H9 (cell line): Measurements from ENCODE around the gene CDH5. TPM values are rescaled to one million over a fixed set of nuclear protein-coding genes. Genes with fewer than 3 reads are reported as not detected.

ENCODE experiments used
- DNase-seq: peaks from one replicate; pipeline ENCODE4 v3.0.0-alpha.2; 2017
- H2AFZ ChIP-seq: one replicate; pipeline ENCODE4 v1.6.1; 2013; ENCODE audit warnings: mild to moderate bottlenecking, low read length, control low read depth, moderate library complexity
- H2AK5ac ChIP-seq: 2 replicates; pipeline ENCODE4 v1.6.1; 2013; ENCODE audit warnings: low read length, control low read depth, mixed read lengths; ENCODE audit not compliant: insufficient read length
- H2BK120ac ChIP-seq: one replicate; pipeline ENCODE4 v1.6.1; 2013; ENCODE audit warnings: low read depth, mild to moderate bottlenecking, low read length, control low read depth, inconsistent platforms; ENCODE audit not compliant: poor library complexity, severe bottlenecking
- H2BK12ac ChIP-seq: 2 replicates; pipeline ENCODE4 v1.6.1; 2013; ENCODE audit warnings: low read length, control low read depth, mixed read lengths, low read depth; ENCODE audit not compliant: insufficient read length
- H2BK15ac ChIP-seq: 2 replicates; pipeline ENCODE4 v1.6.1; 2013; ENCODE audit warnings: low read depth, low read length, control low read depth
- H2BK20ac ChIP-seq: one replicate; pipeline ENCODE4 v1.6.1; 2013; ENCODE audit warnings: low read depth, mild to moderate bottlenecking, low read length, control low read depth, inconsistent platforms; ENCODE audit not compliant: poor library complexity, severe bottlenecking
- H2BK5ac ChIP-seq: 2 replicates; pipeline ENCODE4 v1.6.1; 2013; ENCODE audit warnings: low read length, control low read depth, mixed read lengths; ENCODE audit not compliant: insufficient read length
- H3K14ac ChIP-seq: 2 replicates; pipeline ENCODE4 v1.6.1; 2013; ENCODE audit warnings: low read length, control low read depth; ENCODE audit not compliant: insufficient read depth
- H3K18ac ChIP-seq: 2 replicates; pipeline ENCODE4 v1.6.1; 2013; ENCODE audit warnings: low read depth, mild to moderate bottlenecking, mixed read lengths, low read length, control low read depth; ENCODE audit not compliant: insufficient read length
- H3K23ac ChIP-seq: 2 replicates; pipeline ENCODE4 v1.6.1; 2013; ENCODE audit warnings: low read length, control low read depth, mixed read lengths, low read depth; ENCODE audit not compliant: insufficient read length
- H3K23me2 ChIP-seq: 2 replicates; pipeline ENCODE4 v1.6.1; 2013; ENCODE audit warnings: low read depth, mild to moderate bottlenecking, mixed read lengths, low read length, control low read depth; ENCODE audit not compliant: insufficient read length, poor library complexity, severe bottlenecking
- H3K27ac ChIP-seq: 2 replicates; pipeline ENCODE4 v1.5.1; 2013; ENCODE audit warnings: low read length, control low read depth, mixed read lengths, low read depth; ENCODE audit not compliant: insufficient read length
- H3K27me3 ChIP-seq: 2 replicates; pipeline ENCODE4 v1.6.1; 2013; ENCODE audit warnings: low read length, control low read depth, inconsistent platforms; ENCODE audit not compliant: insufficient read depth
- H3K4ac ChIP-seq: 2 replicates; pipeline ENCODE4 v1.6.1; 2013; ENCODE audit warnings: low read depth, mild to moderate bottlenecking, control low read depth, inconsistent platforms, low read length, moderate library complexity
- H3K4me1 ChIP-seq: 2 replicates; pipeline ENCODE4 v1.6.1; 2013; ENCODE audit warnings: low read length, control low read depth, inconsistent platforms; ENCODE audit not compliant: insufficient read depth
- H3K4me2 ChIP-seq: 2 replicates; pipeline ENCODE4 v1.6.1; 2013; ENCODE audit warnings: low read length, control low read depth, mixed read lengths; ENCODE audit not compliant: insufficient read length, insufficient read depth
- H3K56ac ChIP-seq: 2 replicates; pipeline ENCODE4 v1.6.1; 2013; ENCODE audit warnings: low read depth, mild to moderate bottlenecking, mixed read lengths, low read length, control low read depth; ENCODE audit not compliant: insufficient read length
- H3K79me1 ChIP-seq: 2 replicates; pipeline ENCODE4 v1.6.1; 2013; ENCODE audit warnings: low read depth, mild to moderate bottlenecking, moderate library complexity, low read length, control low read depth, inconsistent platforms; ENCODE audit not compliant: insufficient read depth, poor library complexity, severe bottlenecking
- H3K79me2 ChIP-seq: 2 replicates; pipeline ENCODE4 v1.6.1; 2013; ENCODE audit warnings: low read length, control low read depth, inconsistent platforms; ENCODE audit not compliant: insufficient read depth
- H3K9ac ChIP-seq: 2 replicates; pipeline ENCODE4 v1.6.1; 2013; ENCODE audit warnings: low read length, control low read depth, mixed read lengths; ENCODE audit not compliant: insufficient read length; ENCODE audit errors: extremely low read depth
- H3K9me3 ChIP-seq: one replicate; pipeline ENCODE4 v1.6.1; 2013; ENCODE audit warnings: low read depth, low read length, inconsistent platforms; ENCODE audit not compliant: control insufficient read depth
- H3T11ph ChIP-seq: one replicate; pipeline ENCODE4 v1.6.1; 2013; ENCODE audit warnings: mild to moderate bottlenecking, low read length, control low read depth, inconsistent platforms
- H4K20me1 ChIP-seq: one replicate; pipeline ENCODE4 v1.6.1; 2013; ENCODE audit not compliant: control insufficient read depth, insufficient read length, insufficient read depth
- H4K5ac ChIP-seq: 2 replicates; pipeline ENCODE4 v1.6.1; 2013; ENCODE audit warnings: low read depth, mild to moderate bottlenecking, mixed read lengths, low read length, control low read depth; ENCODE audit not compliant: insufficient read length
- H4K8ac ChIP-seq: replicated peaks from 2 replicates; pipeline ENCODE4 v1.6.1; 2013; ENCODE audit warnings: low read length, control low read depth, mixed read lengths, low read depth; ENCODE audit not compliant: insufficient read length
- H4K91ac ChIP-seq: 2 replicates; pipeline ENCODE4 v1.6.1; 2013; ENCODE audit warnings: low read depth, mild to moderate bottlenecking, moderate library complexity, mixed read lengths, low read length, control low read depth; ENCODE audit not compliant: insufficient read length
- H3K27ac Mint-ChIP-seq, 3 experiments: 2 replicates in 2 of 3; 3 replicates in 1 of 3; pipeline ENCODE4 v1.8.0; 2020 to 2021; ENCODE audit warnings: mixed read lengths in 3 of 3, mild to moderate bottlenecking in 1 of 3, moderate library complexity in 1 of 3
- H3K27me3 Mint-ChIP-seq: 2 replicates; pipeline ENCODE4 v1.8.0; 2021; ENCODE audit warnings: low read depth, mild to moderate bottlenecking, moderate library complexity, mixed read lengths
- H3K36me3 Mint-ChIP-seq, 3 experiments: 2 replicates in 2 of 3; 3 replicates in 1 of 3; pipeline ENCODE4 v1.8.0; 2020 to 2021; ENCODE audit warnings: low read depth in 3 of 3, mixed read lengths in 3 of 3; ENCODE audit not compliant: insufficient read depth in 1 of 3
- H3K4me1 Mint-ChIP-seq, 2 experiments: 2 replicates each; pipeline ENCODE4 v1.8.0; 2020; ENCODE audit warnings: mixed read lengths in 2 of 2
- H3K4me3 Mint-ChIP-seq, 2 experiments: 2 replicates in 1 of 2; 3 replicates in 1 of 2; pipeline ENCODE4 v1.8.0; 2020 to 2021; ENCODE audit warnings: mild to moderate bottlenecking in 2 of 2, mixed read lengths in 2 of 2, moderate library complexity in 1 of 2
- H3K9me3 Mint-ChIP-seq, 2 experiments: 2 replicates in 1 of 2; 3 replicates in 1 of 2; pipeline ENCODE4 v1.8.0; 2020; ENCODE audit warnings: mild to moderate bottlenecking in 2 of 2, mixed read lengths in 2 of 2, moderate library complexity in 1 of 2
- WGBS: extraction: QIAGEN DNeasy Blood & Tissue Kit; methylation state at CpG from one replicate; pipeline ENCODE4 v1.1.7; 2013; ENCODE audit warnings: missing lambda C conversion rate, low lambda C conversion rate, mixed read lengths; ENCODE audit not compliant: insufficient read length; ENCODE audit errors: extremely low coverage; 5-methylcytosine and 5-hydroxymethylcytosine counted together
- total RNA-seq: library from RNA; stranded (reverse); gene quantifications from 2 replicates; pipeline ENCODE4 v1.2.1, GENCODE V29; 2021
- TF ChIP-seq, protein P1 (sequence below): fragments of 200-600 bp; sonication (generic); conservative IDR thresholded peaks from 3 replicates; pipeline ENCODE4 v1.8.0; 2021; ENCODE audit warnings: antibody characterized with exemption, mild to moderate bottlenecking

The CDH5 gene
- total RNA-seq, 1 experiment from 2014 or later = 0.20 TPM

DNA sequence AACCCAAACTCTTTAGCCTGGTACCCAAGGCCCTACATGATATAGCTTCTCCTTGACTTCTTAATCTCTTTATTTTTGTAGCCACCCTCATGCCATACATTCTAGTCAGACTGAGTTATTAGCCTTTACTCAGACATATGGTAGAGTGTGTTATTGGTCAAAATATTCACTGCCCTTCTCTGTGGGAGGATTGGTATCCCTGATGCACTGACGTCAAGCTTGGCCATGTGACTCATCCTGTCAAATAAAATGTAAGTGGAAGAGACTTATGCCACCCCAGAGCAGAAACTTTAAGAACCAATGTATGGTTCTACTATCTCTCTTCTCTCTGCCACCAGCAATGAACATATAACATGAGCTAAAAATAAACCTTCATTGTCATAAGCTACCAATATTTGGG, 48.4 kb downstream of the CDH5 start:
- no peak overlapping the region for H2BK12ac ChIP-seq
- H2BK20ac ChIP-seq = no peak overlapping the region
- peaks cover 0 to 6% of the 10 kb centered on the region in 2 experiments; a peak in 2 of 4 replicates for H3K4me1 Mint-ChIP-seq
- H3K36me3 Mint-ChIP-seq = peaks cover 2 to 7% (median 4%) of the 10 kb centered on the region in 3 experiments; a peak in 5 of 7 replicates
- no peak overlapping the region for H2BK5ac ChIP-seq
- WGBS = no CpG with 5 or more reads among the region's 1 CpG
- H4K5ac ChIP-seq = no peak overlapping the region
- no peaks in the 10 kb centered on the region for H4K20me1 ChIP-seq
- H3K56ac ChIP-seq = no peak overlapping the region
- H3K23me2 ChIP-seq = no peaks in the 10 kb centered on the region
- H2BK120ac ChIP-seq = no peak overlapping the region
- no peaks in the 10 kb centered on the region for H3K79me2 ChIP-seq
- no peak overlapping the region for H3K14ac ChIP-seq
- TF ChIP-seq, protein P1, sequence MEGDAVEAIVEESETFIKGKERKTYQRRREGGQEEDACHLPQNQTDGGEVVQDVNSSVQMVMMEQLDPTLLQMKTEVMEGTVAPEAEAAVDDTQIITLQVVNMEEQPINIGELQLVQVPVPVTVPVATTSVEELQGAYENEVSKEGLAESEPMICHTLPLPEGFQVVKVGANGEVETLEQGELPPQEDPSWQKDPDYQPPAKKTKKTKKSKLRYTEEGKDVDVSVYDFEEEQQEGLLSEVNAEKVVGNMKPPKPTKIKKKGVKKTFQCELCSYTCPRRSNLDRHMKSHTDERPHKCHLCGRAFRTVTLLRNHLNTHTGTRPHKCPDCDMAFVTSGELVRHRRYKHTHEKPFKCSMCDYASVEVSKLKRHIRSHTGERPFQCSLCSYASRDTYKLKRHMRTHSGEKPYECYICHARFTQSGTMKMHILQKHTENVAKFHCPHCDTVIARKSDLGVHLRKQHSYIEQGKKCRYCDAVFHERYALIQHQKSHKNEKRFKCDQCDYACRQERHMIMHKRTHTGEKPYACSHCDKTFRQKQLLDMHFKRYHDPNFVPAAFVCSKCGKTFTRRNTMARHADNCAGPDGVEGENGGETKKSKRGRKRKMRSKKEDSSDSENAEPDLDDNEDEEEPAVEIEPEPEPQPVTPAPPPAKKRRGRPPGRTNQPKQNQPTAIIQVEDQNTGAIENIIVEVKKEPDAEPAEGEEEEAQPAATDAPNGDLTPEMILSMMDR = no peak
- H3K27me3 ChIP-seq = no peaks in the 10 kb centered on the region
- H3K23ac ChIP-seq = no peak overlapping the region
- no peak overlapping the region for H3K4ac ChIP-seq
- H4K8ac ChIP-seq = no peak overlapping the region
- no peaks in the 10 kb centered on the region for H3K9me3 ChIP-seq
- H3K27me3 Mint-ChIP-seq = peaks cover 35% of the 10 kb centered on the region
- H3T11ph ChIP-seq = no peak overlapping the region
- no peak overlapping the region for H2AK5ac ChIP-seq
- H3K4me3 Mint-ChIP-seq = no peak overlapping the region
- H3K9me3 Mint-ChIP-seq = peaks cover 8 to 13% of the 10 kb centered on the region in 2 experiments
- no peak overlapping the region for H3K18ac ChIP-seq
- H3K4me2 ChIP-seq = no peak overlapping the region
- H3K27ac ChIP-seq = no peak overlapping the region
- H2AFZ ChIP-seq = no peak overlapping the region
- H3K4me1 ChIP-seq = no peaks in the 10 kb centered on the region
- no peak for DNase-seq
- H4K91ac ChIP-seq = no peak overlapping the region
- no peaks in the 10 kb centered on the region for H3K79me1 ChIP-seq
- H3K27ac Mint-ChIP-seq = no peak overlapping the region
- H2BK15ac ChIP-seq = no peak overlapping the region
- no peak overlapping the region for H3K9ac ChIP-seq
